Smooth muscle cell (in vitro differentiated cells): ENCODE results near the gene DPH7. TPM values are rescaled to one million over a fixed set of nuclear protein-coding genes. Genes with fewer than 3 reads are reported as not detected.
"Not testable (repeated sequence)": the region's sequence is repeated elsewhere in the genome, so short reads cannot be mapped to it uniquely, and the experiment has no call there.

Experiments used
- DNase-seq: peaks from one replicate; lab custom pipeline; 2025; ENCODE audit not compliant: unreplicated experiment; lab: John Stamatoyannopoulos, UW
- H2AFZ ChIP-seq: fragments of 200-600 bp; sonication (generic); 2 replicates; pipeline ENCODE4 v1.6.0; 2016; ENCODE audit warnings: antibody characterized with exemption, low read depth, mild to moderate bottlenecking
- H3F3A ChIP-seq: fragments of 200-600 bp; sonication (generic); 2 replicates; pipeline ENCODE4 v1.6.0; 2017; ENCODE audit warnings: antibody characterized with exemption, low read depth
- H3K27ac ChIP-seq: fragments of 200-600 bp; sonication (generic); 2 replicates; pipeline ENCODE4 v1.5.1; 2016; ENCODE audit warnings: low read depth, mild to moderate bottlenecking
- H3K27me3 ChIP-seq: fragments of 200-600 bp; sonication (generic); 2 replicates; pipeline ENCODE4 v1.6.1; 2016; ENCODE audit warnings: low read depth, mild to moderate bottlenecking
- H3K36me3 ChIP-seq: fragments of 200-600 bp; sonication (generic); 2 replicates; pipeline ENCODE4 v1.5.1; 2016; ENCODE audit warnings: low read depth
- H3K4me1 ChIP-seq: fragments of 200-600 bp; sonication (generic); 2 replicates; pipeline ENCODE4 v1.5.1; 2016; ENCODE audit warnings: low read depth
- H3K4me2 ChIP-seq: fragments of 200-600 bp; sonication (generic); 2 replicates; pipeline ENCODE4 v1.6.0; 2016; ENCODE audit warnings: mild to moderate bottlenecking
- H3K4me3 ChIP-seq: fragments of 200-600 bp; sonication (generic); 2 replicates; pipeline ENCODE4 v1.5.1; 2016; ENCODE audit warnings: mild to moderate bottlenecking
- H3K79me2 ChIP-seq: fragments of 200-600 bp; sonication (generic); 2 replicates; pipeline ENCODE4 v1.6.0; 2016; ENCODE audit warnings: low read depth, mild to moderate bottlenecking
- H3K9ac ChIP-seq: fragments of 200-600 bp; sonication (generic); 2 replicates; pipeline ENCODE4 v1.6.0; 2016; ENCODE audit warnings: low read depth
- H3K9me3 ChIP-seq: fragments of 200-600 bp; sonication (generic); replicated peaks from 2 replicates; pipeline ENCODE4 v1.5.1; 2016; ENCODE audit warnings: low read depth
- H4K20me1 ChIP-seq: fragments of 200-600 bp; sonication (generic); 2 replicates; pipeline ENCODE4 v1.6.0; 2016; ENCODE audit warnings: low read depth
- CTCF ChIP-seq: fragments of 200-600 bp; sonication (generic); IDR thresholded peaks from 2 replicates; pipeline ENCODE4 v1.5.1; 2017; ENCODE audit warnings: borderline replicate concordance, mild to moderate bottlenecking, antibody characterized with exemption; ENCODE audit not compliant: insufficient read depth, poor library complexity, severe bottlenecking
- WGBS: methylation state at CpG from one replicate; pipeline ENCODE4 v1.1.7; 2016; ENCODE audit warnings: low lambda C conversion rate; 5-methylcytosine and 5-hydroxymethylcytosine counted together
- polyA plus RNA-seq: library from polyadenylated mRNA; unstranded; fragments of >200 nt; fragmentation: Nextera tagmentation; extraction: Ambion mirVana; gene quantifications from 2 replicates; pipeline ENCODE4 v1.2.1, GENCODE V29; 2016
- total RNA-seq: library from RNA; depleted of rRNA; stranded (reverse); fragments of >200 nt; gene quantifications from 2 replicates; pipeline ENCODE4 v1.2.3, GENCODE V29; 2014

DPH7 gene
- total and polyA plus RNA-seq, 2 experiments from 2014 or later, result 18.2 to 21.8 TPM

GRCh38 chr9:137534256-137535119, 44.2 kb downstream of the DPH7 start:
- Histone ChIP-seq H3K9ac (no peak overlapping the region), H4K20me1 (no peaks in the 10 kb centered on the region), H3K4me3 (no peak overlapping the region), H3K36me3 (no peaks in the 10 kb centered on the region), H3F3A (peaks cover 4% of the 10 kb centered on the region), H3K4me1 (no peaks in the 10 kb centered on the region), H3K27ac (no peak overlapping the region), H3K9me3 (no peaks in the 10 kb centered on the region), H3K4me2 (no peak overlapping the region), H3K79me2 (no peaks in the 10 kb centered on the region), H2AFZ (peak overlapping the region; percentile 73), H3K27me3 (no peaks in the 10 kb centered on the region)
- DNase-seq, result no peak
- 72% methylated on average over 19 of the region's 19 CpGs for WGBS
- peak; percentile 55 for TF ChIP-seq CTCF

GRCh38 chr9:137532891-137533468, 45.7 kb downstream of the DPH7 start:
- H3K4me3 ChIP-seq, H3K9ac ChIP-seq, H3K79me2 ChIP-seq, H3K27me3 ChIP-seq, H3K4me1 ChIP-seq, H3K36me3 ChIP-seq, H4K20me1 ChIP-seq, H3F3A ChIP-seq, H2AFZ ChIP-seq, H3K4me2 ChIP-seq, H3K27ac ChIP-seq, DNase-seq, H3K9me3 ChIP-seq: not testable (repeated sequence)
- 94% methylated on average over 10 of the region's 10 CpGs for WGBS

GRCh38 chr9:137531099-137531765, 47.5 kb downstream of the DPH7 start:
- no peaks in the 10 kb centered on the region for H3K4me1 ChIP-seq
- H3K36me3 ChIP-seq, result no peaks in the 10 kb centered on the region
- no peak overlapping the region for H3K4me3 ChIP-seq
- no peaks in the 10 kb centered on the region for H4K20me1 ChIP-seq
- H3F3A ChIP-seq, result peaks cover 4% of the 10 kb centered on the region
- H2AFZ ChIP-seq, result no peak overlapping the region
- H3K27ac ChIP-seq, result no peak overlapping the region
- H3K27me3 ChIP-seq, result no peaks in the 10 kb centered on the region
- no peaks in the 10 kb centered on the region for H3K79me2 ChIP-seq
- H3K9me3 ChIP-seq, result no peaks in the 10 kb centered on the region
- no peak overlapping the region for H3K4me2 ChIP-seq
- 87% methylated on average over 17 of the region's 17 CpGs for WGBS
- no peak overlapping the region for H3K9ac ChIP-seq
- no peak for DNase-seq
- no peak for TF ChIP-seq CTCF

DNA sequence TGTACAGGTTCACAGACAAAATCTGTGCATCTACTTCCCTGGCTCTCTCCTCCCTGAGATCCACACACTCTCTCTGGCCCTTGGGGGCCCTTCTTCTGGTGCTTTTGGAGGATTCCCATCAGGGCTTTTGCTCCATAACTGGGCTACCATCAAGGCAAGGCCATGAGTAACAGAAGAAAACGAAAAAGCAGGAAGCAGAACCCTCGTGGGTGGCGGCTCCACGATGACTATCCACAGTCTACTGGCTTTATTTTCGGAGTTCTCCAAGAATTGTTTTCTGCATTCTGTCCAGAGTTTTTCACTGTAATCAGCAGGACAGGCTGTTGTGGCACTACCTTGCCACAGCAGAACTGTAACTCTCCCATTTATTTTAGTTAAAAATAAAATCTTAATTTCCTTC, 48.4 kb downstream of the DPH7 start:
- Histone ChIP-seq H3K4me3 (no peak overlapping the region), H3K4me2 (no peak overlapping the region), H3K36me3 (no peaks in the 10 kb centered on the region), H3K4me1 (no peaks in the 10 kb centered on the region), H3K79me2 (no peaks in the 10 kb centered on the region), H3K27me3 (no peaks in the 10 kb centered on the region), H3K9me3 (no peaks in the 10 kb centered on the region), H2AFZ (no peak overlapping the region), H4K20me1 (no peaks in the 10 kb centered on the region), H3K9ac (no peak overlapping the region), H3K27ac (no peak overlapping the region), H3F3A (peaks cover 4% of the 10 kb centered on the region)
- 90% methylated on average over 5 of the region's 5 CpGs for WGBS
- DNase-seq, result no peak
- TF ChIP-seq CTCF, result no peak
